H9 (cell line): Measurements from ENCODE around the gene KDM4C. TPM values are rescaled to one million over a fixed set of nuclear protein-coding genes. Genes with fewer than 3 reads are reported as not detected.

Source experiments
- DNase-seq: peaks from one replicate; pipeline ENCODE4 v3.0.0-alpha.2; 2017
- H2AFZ ChIP-seq: one replicate; pipeline ENCODE4 v1.6.1; 2013; ENCODE audit warnings: mild to moderate bottlenecking, low read length, control low read depth, moderate library complexity
- H2AK5ac ChIP-seq: 2 replicates; pipeline ENCODE4 v1.6.1; 2013; ENCODE audit warnings: low read length, control low read depth, mixed read lengths; ENCODE audit not compliant: insufficient read length
- H2BK120ac ChIP-seq: one replicate; pipeline ENCODE4 v1.6.1; 2013; ENCODE audit warnings: low read depth, mild to moderate bottlenecking, low read length, control low read depth, inconsistent platforms; ENCODE audit not compliant: poor library complexity, severe bottlenecking
- H2BK12ac ChIP-seq: 2 replicates; pipeline ENCODE4 v1.6.1; 2013; ENCODE audit warnings: low read length, control low read depth, mixed read lengths, low read depth; ENCODE audit not compliant: insufficient read length
- H2BK15ac ChIP-seq: 2 replicates; pipeline ENCODE4 v1.6.1; 2013; ENCODE audit warnings: low read depth, low read length, control low read depth
- H2BK20ac ChIP-seq: one replicate; pipeline ENCODE4 v1.6.1; 2013; ENCODE audit warnings: low read depth, mild to moderate bottlenecking, low read length, control low read depth, inconsistent platforms; ENCODE audit not compliant: poor library complexity, severe bottlenecking
- H2BK5ac ChIP-seq: 2 replicates; pipeline ENCODE4 v1.6.1; 2013; ENCODE audit warnings: low read length, control low read depth, mixed read lengths; ENCODE audit not compliant: insufficient read length
- H3K14ac ChIP-seq: 2 replicates; pipeline ENCODE4 v1.6.1; 2013; ENCODE audit warnings: low read length, control low read depth; ENCODE audit not compliant: insufficient read depth
- H3K18ac ChIP-seq: 2 replicates; pipeline ENCODE4 v1.6.1; 2013; ENCODE audit warnings: low read depth, mild to moderate bottlenecking, mixed read lengths, low read length, control low read depth; ENCODE audit not compliant: insufficient read length
- H3K23ac ChIP-seq: 2 replicates; pipeline ENCODE4 v1.6.1; 2013; ENCODE audit warnings: low read length, control low read depth, mixed read lengths, low read depth; ENCODE audit not compliant: insufficient read length
- H3K23me2 ChIP-seq: 2 replicates; pipeline ENCODE4 v1.6.1; 2013; ENCODE audit warnings: low read depth, mild to moderate bottlenecking, mixed read lengths, low read length, control low read depth; ENCODE audit not compliant: insufficient read length, poor library complexity, severe bottlenecking
- H3K27ac ChIP-seq: 2 replicates; pipeline ENCODE4 v1.5.1; 2013; ENCODE audit warnings: low read length, control low read depth, mixed read lengths, low read depth; ENCODE audit not compliant: insufficient read length
- H3K27me3 ChIP-seq: 2 replicates; pipeline ENCODE4 v1.6.1; 2013; ENCODE audit warnings: low read length, control low read depth, inconsistent platforms; ENCODE audit not compliant: insufficient read depth
- H3K4ac ChIP-seq: 2 replicates; pipeline ENCODE4 v1.6.1; 2013; ENCODE audit warnings: low read depth, mild to moderate bottlenecking, control low read depth, inconsistent platforms, low read length, moderate library complexity
- H3K4me1 ChIP-seq: 2 replicates; pipeline ENCODE4 v1.6.1; 2013; ENCODE audit warnings: low read length, control low read depth, inconsistent platforms; ENCODE audit not compliant: insufficient read depth
- H3K4me2 ChIP-seq: 2 replicates; pipeline ENCODE4 v1.6.1; 2013; ENCODE audit warnings: low read length, control low read depth, mixed read lengths; ENCODE audit not compliant: insufficient read length, insufficient read depth
- H3K56ac ChIP-seq: 2 replicates; pipeline ENCODE4 v1.6.1; 2013; ENCODE audit warnings: low read depth, mild to moderate bottlenecking, mixed read lengths, low read length, control low read depth; ENCODE audit not compliant: insufficient read length
- H3K79me1 ChIP-seq: 2 replicates; pipeline ENCODE4 v1.6.1; 2013; ENCODE audit warnings: low read depth, mild to moderate bottlenecking, moderate library complexity, low read length, control low read depth, inconsistent platforms; ENCODE audit not compliant: insufficient read depth, poor library complexity, severe bottlenecking
- H3K79me2 ChIP-seq: 2 replicates; pipeline ENCODE4 v1.6.1; 2013; ENCODE audit warnings: low read length, control low read depth, inconsistent platforms; ENCODE audit not compliant: insufficient read depth
- H3K9ac ChIP-seq: 2 replicates; pipeline ENCODE4 v1.6.1; 2013; ENCODE audit warnings: low read length, control low read depth, mixed read lengths; ENCODE audit not compliant: insufficient read length; ENCODE audit errors: extremely low read depth
- H3K9me3 ChIP-seq: one replicate; pipeline ENCODE4 v1.6.1; 2013; ENCODE audit warnings: low read depth, low read length, inconsistent platforms; ENCODE audit not compliant: control insufficient read depth
- H3T11ph ChIP-seq: one replicate; pipeline ENCODE4 v1.6.1; 2013; ENCODE audit warnings: mild to moderate bottlenecking, low read length, control low read depth, inconsistent platforms
- H4K20me1 ChIP-seq: one replicate; pipeline ENCODE4 v1.6.1; 2013; ENCODE audit not compliant: control insufficient read depth, insufficient read length, insufficient read depth
- H4K5ac ChIP-seq: 2 replicates; pipeline ENCODE4 v1.6.1; 2013; ENCODE audit warnings: low read depth, mild to moderate bottlenecking, mixed read lengths, low read length, control low read depth; ENCODE audit not compliant: insufficient read length
- H4K8ac ChIP-seq: replicated peaks from 2 replicates; pipeline ENCODE4 v1.6.1; 2013; ENCODE audit warnings: low read length, control low read depth, mixed read lengths, low read depth; ENCODE audit not compliant: insufficient read length
- H4K91ac ChIP-seq: 2 replicates; pipeline ENCODE4 v1.6.1; 2013; ENCODE audit warnings: low read depth, mild to moderate bottlenecking, moderate library complexity, mixed read lengths, low read length, control low read depth; ENCODE audit not compliant: insufficient read length
- H3K27ac Mint-ChIP-seq, 3 experiments: 2 replicates in 2 of 3; 3 replicates in 1 of 3; pipeline ENCODE4 v1.8.0; 2020 to 2021; ENCODE audit warnings: mixed read lengths in 3 of 3, mild to moderate bottlenecking in 1 of 3, moderate library complexity in 1 of 3
- H3K27me3 Mint-ChIP-seq: 2 replicates; pipeline ENCODE4 v1.8.0; 2021; ENCODE audit warnings: low read depth, mild to moderate bottlenecking, moderate library complexity, mixed read lengths
- H3K36me3 Mint-ChIP-seq, 3 experiments: 2 replicates in 2 of 3; 3 replicates in 1 of 3; pipeline ENCODE4 v1.8.0; 2020 to 2021; ENCODE audit warnings: low read depth in 3 of 3, mixed read lengths in 3 of 3; ENCODE audit not compliant: insufficient read depth in 1 of 3
- H3K4me1 Mint-ChIP-seq, 2 experiments: 2 replicates each; pipeline ENCODE4 v1.8.0; 2020; ENCODE audit warnings: mixed read lengths in 2 of 2
- H3K4me3 Mint-ChIP-seq, 2 experiments: 2 replicates in 1 of 2; 3 replicates in 1 of 2; pipeline ENCODE4 v1.8.0; 2020 to 2021; ENCODE audit warnings: mild to moderate bottlenecking in 2 of 2, mixed read lengths in 2 of 2, moderate library complexity in 1 of 2
- H3K9me3 Mint-ChIP-seq, 2 experiments: 2 replicates in 1 of 2; 3 replicates in 1 of 2; pipeline ENCODE4 v1.8.0; 2020; ENCODE audit warnings: mild to moderate bottlenecking in 2 of 2, mixed read lengths in 2 of 2, moderate library complexity in 1 of 2
- WGBS: extraction: QIAGEN DNeasy Blood & Tissue Kit; methylation state at CpG from one replicate; pipeline ENCODE4 v1.1.7; 2013; ENCODE audit warnings: missing lambda C conversion rate, low lambda C conversion rate, mixed read lengths; ENCODE audit not compliant: insufficient read length; ENCODE audit errors: extremely low coverage; 5-methylcytosine and 5-hydroxymethylcytosine counted together
- total RNA-seq: library from RNA; stranded (reverse); gene quantifications from 2 replicates; pipeline ENCODE4 v1.2.1, GENCODE V29; 2021
- TF ChIP-seq, protein P1 (sequence below): fragments of 200-600 bp; sonication (generic); conservative IDR thresholded peaks from 3 replicates; pipeline ENCODE4 v1.8.0; 2021; ENCODE audit warnings: antibody characterized with exemption, mild to moderate bottlenecking

The KDM4C gene
- total RNA-seq, 1 experiment from 2014 or later, result 24.0 TPM

DNA sequence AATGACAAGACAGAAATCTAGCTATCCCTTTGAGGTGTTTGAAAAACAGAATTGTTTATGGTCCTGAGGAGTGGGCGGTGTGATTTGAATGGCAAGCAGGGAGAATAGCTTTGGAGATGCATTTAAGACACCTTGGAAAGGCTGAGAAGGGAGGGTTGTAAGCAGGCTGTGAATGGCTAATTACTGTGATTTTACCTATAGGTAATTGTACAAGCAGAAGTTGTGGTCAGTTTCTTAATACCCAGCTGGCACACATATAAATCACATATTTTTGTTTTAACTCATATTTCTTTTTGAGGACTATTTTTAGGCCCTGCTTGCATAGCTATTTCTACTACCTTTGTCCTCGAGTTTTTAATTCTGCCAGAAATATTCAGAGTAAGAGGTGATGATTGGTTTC is 248.6 kb downstream of the KDM4C start:
- H3T11ph ChIP-seq, result no peak overlapping the region
- no peaks in the 10 kb centered on the region for H3K4me1 ChIP-seq
- H2BK20ac ChIP-seq, result no peak overlapping the region
- no peak overlapping the region for H3K9ac ChIP-seq
- Mint-ChIP-seq H3K27ac (peak overlapping the region in 2 of 3 experiments; percentile 8 to 46; a peak in 2 of 7 replicates), H3K27me3 (no peaks in the 10 kb centered on the region), H3K9me3 (no peaks in the 10 kb centered on the region), H3K4me3 (no peak overlapping the region), H3K36me3 (peaks cover 4 to 15% (median 12%) of the 10 kb centered on the region in 3 experiments; a peak in 6 of 7 replicates), H3K4me1 (peaks cover 0 to 5% of the 10 kb centered on the region in 2 experiments; a peak in 2 of 4 replicates)
- no peak overlapping the region for H2BK120ac ChIP-seq
- no peaks in the 10 kb centered on the region for H3K79me2 ChIP-seq
- H4K91ac ChIP-seq, result no peak overlapping the region
- no peak overlapping the region for H3K4ac ChIP-seq
- no peaks in the 10 kb centered on the region for H3K23me2 ChIP-seq
- H3K79me1 ChIP-seq, result no peaks in the 10 kb centered on the region
- no peaks in the 10 kb centered on the region for H3K27me3 ChIP-seq
- H3K18ac ChIP-seq, result no peak overlapping the region
- H4K5ac ChIP-seq, result no peak overlapping the region
- no peak overlapping the region for H2AFZ ChIP-seq
- no peak overlapping the region for H3K14ac ChIP-seq
- H3K9me3 ChIP-seq, result no peaks in the 10 kb centered on the region
- no peak overlapping the region for H2AK5ac ChIP-seq
- H4K20me1 ChIP-seq, result no peaks in the 10 kb centered on the region
- TF ChIP-seq, protein P1, sequence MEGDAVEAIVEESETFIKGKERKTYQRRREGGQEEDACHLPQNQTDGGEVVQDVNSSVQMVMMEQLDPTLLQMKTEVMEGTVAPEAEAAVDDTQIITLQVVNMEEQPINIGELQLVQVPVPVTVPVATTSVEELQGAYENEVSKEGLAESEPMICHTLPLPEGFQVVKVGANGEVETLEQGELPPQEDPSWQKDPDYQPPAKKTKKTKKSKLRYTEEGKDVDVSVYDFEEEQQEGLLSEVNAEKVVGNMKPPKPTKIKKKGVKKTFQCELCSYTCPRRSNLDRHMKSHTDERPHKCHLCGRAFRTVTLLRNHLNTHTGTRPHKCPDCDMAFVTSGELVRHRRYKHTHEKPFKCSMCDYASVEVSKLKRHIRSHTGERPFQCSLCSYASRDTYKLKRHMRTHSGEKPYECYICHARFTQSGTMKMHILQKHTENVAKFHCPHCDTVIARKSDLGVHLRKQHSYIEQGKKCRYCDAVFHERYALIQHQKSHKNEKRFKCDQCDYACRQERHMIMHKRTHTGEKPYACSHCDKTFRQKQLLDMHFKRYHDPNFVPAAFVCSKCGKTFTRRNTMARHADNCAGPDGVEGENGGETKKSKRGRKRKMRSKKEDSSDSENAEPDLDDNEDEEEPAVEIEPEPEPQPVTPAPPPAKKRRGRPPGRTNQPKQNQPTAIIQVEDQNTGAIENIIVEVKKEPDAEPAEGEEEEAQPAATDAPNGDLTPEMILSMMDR, result no peak
- no peak overlapping the region for H3K56ac ChIP-seq
- no CpG with 5 or more reads among the region's 2 CpGs for WGBS
- no peak overlapping the region for H3K23ac ChIP-seq
- no peak overlapping the region for H2BK12ac ChIP-seq
- H3K27ac ChIP-seq, result no peak overlapping the region
- no peak overlapping the region for H2BK5ac ChIP-seq
- no peak overlapping the region for H4K8ac ChIP-seq
- no peak for DNase-seq
- no peak overlapping the region for H2BK15ac ChIP-seq
- H3K4me2 ChIP-seq, result no peak overlapping the region
